Keratinocyte (primary cell): ENCODE data around the gene ZNF681. TPM values are rescaled to one million over a fixed set of nuclear protein-coding genes. Genes with fewer than 3 reads are reported as not detected.

Experiments used
- polyA plus RNA-seq, 5 experiments: library from polyadenylated mRNA; depleted of rRNA in 3 of 5; stranded (reverse) in 3 of 5; stranded (forward) in 1 of 5; unstranded in 1 of 5; fragments of >200 nt; gene quantifications; 1 replicate in 1 of 5; 2 replicates in 3 of 5; 3 replicates in 1 of 5; pipeline versions ENCODE4 v1.2.1 to v1.2.3, GENCODE V29; 2011 to 2012; ENCODE audit warnings: missing spikeins in 2 of 5, low read depth in 1 of 5, low replicate concordance in 1 of 5

ZNF681 gene
- polyA plus RNA-seq, 1 donor (not counting 4 experiments of a cell fraction or from before 2014, with no cell fraction given): 1.4 TPM

Other genes starting within 250 kb of the ZNF681 start
- 8.0 to 15.3 TPM (median 14.2 TPM) in 3 replicates for gene ZNF675, start 71.7 kb downstream of the ZNF681 start, polyA plus RNA-seq
- gene ZNF726, start 156.0 kb upstream of the ZNF681 start, polyA plus RNA-seq: 0.82 to 1.6 TPM (median 1.3 TPM) in 3 replicates